Fibroblast of mammary gland (primary cell): ENCODE results near the gene KYNU.

ENCODE experiments used
- DNase-seq: peaks from one replicate; pipeline ENCODE4 v3.0.0-alpha.2; 2010; ENCODE audit warnings: low read depth
- H3K4me3 ChIP-seq: 2 replicates; pipeline ENCODE4 v1.5.1; 2011; ENCODE audit warnings: low read depth, mild to moderate bottlenecking, low read length, moderate library complexity; ENCODE audit not compliant: control insufficient read depth
- CTCF ChIP-seq: conservative IDR thresholded peaks from 2 replicates; pipeline ENCODE4 v1.5.1; 2011; ENCODE audit warnings: low read depth, low read length, inconsistent platforms; ENCODE audit not compliant: control insufficient read depth, insufficient read depth

The KYNU gene

GRCh38 chr2:142930835-142931398, 53.5 kb downstream of the KYNU start:
- TF ChIP-seq CTCF: no peak
- H3K4me3 ChIP-seq: no peak overlapping the region
- no peak for DNase-seq

- DNase-seq: no peak
- no peak for TF ChIP-seq CTCF
- H3K4me3 ChIP-seq: no peak overlapping the region
These were observed 56.5 kb downstream of the KYNU start for GRCh38 chr2:142933916-142934315.

- TF ChIP-seq CTCF: no peak
- DNase-seq: no peak
- H3K4me3 ChIP-seq: no peak overlapping the region
These were observed 58.2 kb downstream of the KYNU start for GRCh38 chr2:142935563-142936089.

GRCh38 chr2:142936629-142937028, 59.2 kb downstream of the KYNU start:
- no peak for TF ChIP-seq CTCF
- DNase-seq: no peak
- no peak overlapping the region for H3K4me3 ChIP-seq

- DNase-seq: peak; percentile 18
- no peak for TF ChIP-seq CTCF
These were observed 59.9 kb downstream of the KYNU start for GRCh38 chr2:142937347-142937746.

GRCh38 chr2:142938240-142938639, 60.8 kb downstream of the KYNU start:
- no peak overlapping the region for H3K4me3 ChIP-seq
- no peak for DNase-seq
- TF ChIP-seq CTCF: no peak

More at GRCh38 chr2:142937347-142937746, 59.9 kb downstream of the KYNU start:
- no peak overlapping the region for H3K4me3 ChIP-seq
